ENCODE measurements around the gene RTN4R. TPM values are rescaled to one million over a fixed set of nuclear protein-coding genes. Genes with fewer than 3 reads are reported as not detected.
"Not testable (repeated sequence)": the region's sequence is repeated elsewhere in the genome, so short reads cannot be mapped to it uniquely, and the experiment has no call there.

The RTN4R gene
- polyA plus RNA-seq, 4 donors, result 3.8 to 10.4 (median 7.1) TPM

DNA sequence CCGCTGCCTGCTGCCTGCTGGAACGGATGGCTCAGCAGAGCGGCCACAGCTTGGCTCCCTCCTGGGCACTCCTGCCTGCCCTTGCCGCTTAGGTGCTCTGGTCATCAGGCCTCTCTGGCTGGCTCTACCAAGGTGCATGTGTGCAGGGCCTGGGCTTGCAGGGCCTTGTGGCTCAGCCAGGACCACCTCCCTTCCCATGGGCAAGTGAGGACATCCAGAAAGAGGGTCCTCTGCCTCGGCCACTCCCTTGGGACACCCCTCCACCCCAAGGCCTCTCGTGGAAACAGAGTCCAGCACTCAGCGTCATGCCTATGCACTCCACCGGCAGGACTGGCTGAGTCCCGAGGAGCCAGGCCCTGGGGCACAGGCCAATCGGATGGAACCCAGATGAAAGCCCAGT is 6.3 kb upstream of the RTN4R start:
- not testable (repeated sequence) for DNase-seq (ENCODE audit: low read depth in 4 of 4, low spot score in 2 of 4)

DNA sequence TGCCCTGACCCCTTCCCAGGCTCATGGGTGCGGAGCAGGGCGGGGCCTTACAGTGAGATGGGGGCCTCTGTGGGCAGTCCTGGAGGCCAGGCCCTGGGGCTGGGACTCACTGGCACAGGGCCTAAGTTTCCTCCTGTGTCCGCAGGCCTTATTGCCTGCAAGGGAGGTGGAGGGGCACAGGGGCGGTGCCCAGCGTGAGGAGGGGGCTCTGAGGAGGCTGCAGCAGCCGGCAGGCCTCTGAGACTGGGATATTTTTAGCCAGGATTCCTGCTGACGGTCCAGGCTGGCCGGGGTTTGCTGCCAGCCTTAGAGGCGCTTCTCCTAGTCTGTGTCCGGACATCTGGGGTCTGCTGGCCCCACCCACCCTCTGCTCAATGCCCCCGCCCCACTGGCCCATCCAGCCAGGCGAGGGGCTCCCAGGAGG is 5.7 kb upstream of the RTN4R start:
- no peak for DNase-seq (ENCODE audit: low read depth in 4 of 4, low spot score in 2 of 4)

DNA sequence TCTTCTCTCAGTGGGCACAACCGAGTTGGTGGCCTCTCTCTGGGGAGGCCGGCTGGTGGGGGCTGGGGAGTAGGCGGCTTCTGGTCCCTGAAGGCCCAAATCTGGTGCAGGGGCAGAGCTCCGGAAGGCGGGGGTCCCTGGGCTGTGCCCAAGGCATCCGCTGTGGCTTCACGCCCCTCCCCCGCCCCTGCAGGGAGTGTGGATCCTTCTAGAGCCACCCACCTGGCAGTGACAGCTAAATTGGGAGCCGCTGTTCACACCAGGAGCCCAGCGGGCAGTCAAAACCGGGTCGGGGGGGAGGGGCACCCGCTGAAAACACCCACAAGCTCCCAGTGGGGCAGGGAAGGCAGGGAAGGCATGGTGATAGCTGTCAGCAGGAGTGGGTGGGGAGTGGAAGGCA is 4.6 kb upstream of the RTN4R start:
- no peak for DNase-seq (ENCODE audit: low read depth in 4 of 4, low spot score in 2 of 4)

DNA sequence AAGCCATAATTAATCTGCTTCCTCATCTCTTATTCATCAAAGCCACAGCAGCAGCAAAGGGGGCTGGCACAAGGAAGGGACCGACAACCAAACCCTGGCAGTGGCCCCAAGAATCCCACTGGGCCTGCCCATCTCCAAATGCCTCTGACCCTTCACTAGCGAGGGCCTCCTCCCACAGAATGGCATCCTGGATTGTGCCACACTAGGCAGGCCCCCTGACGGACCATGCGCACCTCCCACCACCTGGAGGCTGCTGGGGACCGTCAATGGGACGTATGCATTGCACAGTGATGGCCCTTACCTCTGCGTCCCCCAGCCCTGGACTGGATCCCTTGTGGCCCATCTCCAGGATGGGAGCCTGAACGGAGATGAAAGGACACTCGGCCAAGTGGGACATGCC is 4.1 kb upstream of the RTN4R start:
- no peak for DNase-seq (ENCODE audit: low read depth in 4 of 4, low spot score in 2 of 4)

DNA sequence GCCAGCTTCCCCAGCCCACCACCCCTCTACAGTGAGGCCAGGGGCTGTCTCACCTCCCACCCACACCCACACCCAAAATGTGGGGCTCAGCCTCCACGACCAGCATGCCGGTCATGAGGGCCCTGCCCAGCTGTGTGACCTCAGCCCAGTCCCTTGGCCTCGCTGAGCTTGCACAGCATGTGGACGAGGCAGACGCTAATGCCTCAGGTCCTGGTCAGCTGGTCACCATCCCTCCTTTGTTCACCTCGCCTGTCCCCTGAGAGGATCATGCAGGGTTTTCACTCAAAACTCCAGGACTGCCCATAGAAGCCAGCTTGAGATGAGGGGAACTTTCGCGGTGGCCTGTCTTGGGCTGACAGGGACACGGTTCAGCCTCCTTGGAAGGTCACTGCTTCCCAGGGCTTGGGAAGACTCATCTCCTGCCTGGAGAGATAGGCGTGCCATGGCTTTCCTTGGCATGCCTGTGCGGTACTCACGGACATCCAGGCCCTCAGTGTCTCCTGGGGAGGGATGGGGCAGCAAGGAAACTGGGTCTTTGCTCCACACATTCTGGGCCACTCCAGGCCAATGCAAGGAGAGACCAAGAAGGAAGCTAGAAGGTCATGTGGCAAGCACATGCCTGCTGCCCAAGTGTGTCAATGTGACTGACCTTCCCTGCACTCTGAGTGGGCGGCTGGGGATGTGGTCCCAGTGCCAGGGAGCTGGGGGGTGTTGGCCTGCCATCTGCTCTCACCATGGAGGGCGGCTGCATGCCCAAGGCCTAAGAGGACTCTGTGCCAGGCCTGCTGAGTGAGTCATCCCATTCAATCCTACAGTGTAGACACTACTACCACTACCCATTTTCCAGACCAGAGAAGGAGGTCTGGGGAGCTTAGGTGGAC is 3.2 kb upstream of the RTN4R start:
- DNase-seq (ENCODE audit: low read depth in 4 of 4, low spot score in 2 of 4), result no peak

DNA sequence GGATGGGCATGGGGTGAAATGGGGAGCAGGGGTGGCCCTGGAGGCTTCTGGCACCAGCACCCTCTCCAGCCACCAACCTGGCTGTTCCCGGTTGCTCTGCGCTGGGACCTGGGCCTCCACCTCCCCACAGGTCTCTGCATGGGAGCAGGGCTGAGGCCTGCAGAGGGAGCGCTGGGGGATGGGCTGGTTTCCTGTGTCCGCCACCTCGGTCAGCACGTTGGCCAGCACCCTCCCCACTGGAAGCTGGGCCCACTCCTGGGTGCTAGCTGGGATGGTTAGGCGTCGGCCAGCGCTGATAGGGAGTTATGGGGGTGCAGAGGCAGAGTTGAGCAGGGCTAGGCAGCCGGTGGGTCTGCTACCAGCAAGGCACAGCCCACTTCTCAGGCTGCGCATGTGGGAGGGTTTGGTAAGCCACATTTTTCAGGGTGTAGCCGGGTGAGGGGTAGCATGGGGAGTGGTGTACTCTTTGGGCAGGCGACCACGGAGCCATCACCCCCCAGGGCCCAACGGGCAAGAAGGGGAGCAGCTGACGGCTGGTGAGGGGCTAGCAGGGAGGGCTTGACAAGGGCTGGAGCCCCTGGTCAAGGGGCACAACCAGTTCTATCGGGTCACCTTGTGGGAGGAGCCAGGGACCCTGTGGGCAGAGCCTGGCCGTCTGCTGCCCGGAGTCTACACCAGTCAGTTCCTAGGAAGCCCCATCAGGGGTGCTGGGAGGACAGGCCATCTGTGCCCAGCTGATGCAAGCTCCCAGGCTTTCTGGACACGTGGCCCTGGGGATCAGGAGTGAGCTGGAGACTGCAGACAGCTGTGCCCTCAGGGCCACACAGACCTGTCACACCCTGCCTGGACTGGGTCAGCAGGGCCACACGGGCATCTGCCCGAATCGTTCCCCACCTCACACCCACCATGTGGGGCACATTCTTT is 2.3 kb upstream of the RTN4R start:
- DNase-seq (ENCODE audit: low read depth in 4 of 4, low spot score in 2 of 4), result not testable (repeated sequence)

DNA sequence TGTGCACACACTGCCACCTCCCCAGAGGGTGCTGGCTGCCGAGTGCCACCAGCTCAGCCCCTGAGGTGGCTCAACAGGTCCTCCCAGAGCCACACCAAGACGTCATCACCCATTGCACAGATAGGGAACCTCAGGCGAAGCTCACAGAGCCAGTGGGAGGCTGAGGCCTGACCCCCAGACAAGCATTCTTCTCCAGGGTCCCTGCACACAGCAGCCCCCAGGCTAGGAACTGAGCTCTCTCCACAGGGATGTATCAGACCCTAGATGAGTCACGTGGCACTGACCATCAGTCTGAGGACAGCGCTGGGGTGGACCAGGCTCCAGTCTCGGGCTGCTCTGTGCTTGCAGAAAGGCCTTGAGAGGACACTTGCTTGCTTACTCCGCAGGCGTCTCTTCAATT is 1.6 kb upstream of the RTN4R start:
- DNase-seq (ENCODE audit: low read depth in 4 of 4, low spot score in 2 of 4), result not testable (repeated sequence)

DNA sequence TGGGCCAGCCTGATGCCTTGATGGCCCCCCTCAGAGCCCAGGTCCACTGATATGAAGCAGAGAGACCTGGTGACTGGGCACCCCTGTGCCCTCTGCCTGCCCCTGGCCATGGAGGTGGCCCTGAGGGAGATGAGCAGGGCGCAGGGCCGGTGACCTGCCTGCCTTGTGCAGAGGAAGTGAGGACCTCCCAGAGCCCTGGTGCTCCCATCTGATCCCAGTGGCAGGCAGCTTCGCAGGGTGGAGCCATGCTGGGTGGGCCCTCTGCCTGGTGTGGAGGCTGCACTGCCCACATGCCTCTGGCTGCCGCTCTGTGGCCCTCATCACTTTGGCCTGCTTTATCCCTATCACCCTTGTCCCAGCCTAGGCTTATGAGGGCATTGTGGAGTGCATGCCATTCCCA is 1.1 kb upstream of the RTN4R start:
- DNase-seq (ENCODE audit: low read depth in 4 of 4, low spot score in 2 of 4), result not testable (repeated sequence)

DNA sequence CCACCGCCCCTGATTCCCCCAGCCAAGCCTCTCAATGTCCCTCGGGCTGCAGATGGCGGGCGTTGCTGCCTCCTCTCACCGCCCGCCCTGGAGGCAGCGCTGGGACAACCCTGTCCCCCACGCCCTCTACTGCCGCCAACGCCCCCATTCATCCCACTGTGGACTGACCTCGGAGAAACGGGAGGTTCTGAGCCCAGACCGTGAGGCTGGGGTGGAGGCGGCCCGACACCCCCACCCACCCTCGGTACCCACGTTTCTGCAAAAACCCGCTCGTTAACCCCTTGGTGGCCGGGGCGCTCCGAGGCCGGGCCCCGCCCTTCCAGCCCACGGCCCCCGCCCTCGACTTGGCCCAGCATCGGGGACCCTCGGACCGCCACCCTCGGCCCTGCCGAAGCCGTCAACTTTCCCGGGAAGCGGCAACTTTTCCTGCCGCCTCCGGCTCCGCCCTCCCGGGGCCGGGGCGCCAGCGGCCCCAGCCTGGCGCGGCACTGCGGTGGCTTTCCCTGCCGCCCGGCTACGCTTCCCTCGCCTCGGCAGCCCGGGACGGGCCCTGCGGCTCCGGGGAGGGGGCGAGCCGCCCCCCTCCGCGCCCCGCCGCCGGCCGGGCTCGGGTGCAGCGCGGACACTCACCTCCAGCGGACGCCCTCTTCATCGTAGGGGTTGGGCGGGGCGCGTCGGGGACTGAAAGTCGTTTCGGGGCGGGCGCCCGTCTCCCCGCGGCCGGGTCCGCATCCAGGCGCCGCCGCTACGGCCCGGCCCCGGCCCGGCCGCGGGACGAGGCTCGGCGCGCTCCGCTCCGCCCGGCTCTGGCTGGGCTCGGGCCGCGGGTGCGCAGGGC is 458 bp downstream of the RTN4R start:
- no peak for DNase-seq (ENCODE audit: low read depth in 4 of 4, low spot score in 2 of 4)

DNA sequence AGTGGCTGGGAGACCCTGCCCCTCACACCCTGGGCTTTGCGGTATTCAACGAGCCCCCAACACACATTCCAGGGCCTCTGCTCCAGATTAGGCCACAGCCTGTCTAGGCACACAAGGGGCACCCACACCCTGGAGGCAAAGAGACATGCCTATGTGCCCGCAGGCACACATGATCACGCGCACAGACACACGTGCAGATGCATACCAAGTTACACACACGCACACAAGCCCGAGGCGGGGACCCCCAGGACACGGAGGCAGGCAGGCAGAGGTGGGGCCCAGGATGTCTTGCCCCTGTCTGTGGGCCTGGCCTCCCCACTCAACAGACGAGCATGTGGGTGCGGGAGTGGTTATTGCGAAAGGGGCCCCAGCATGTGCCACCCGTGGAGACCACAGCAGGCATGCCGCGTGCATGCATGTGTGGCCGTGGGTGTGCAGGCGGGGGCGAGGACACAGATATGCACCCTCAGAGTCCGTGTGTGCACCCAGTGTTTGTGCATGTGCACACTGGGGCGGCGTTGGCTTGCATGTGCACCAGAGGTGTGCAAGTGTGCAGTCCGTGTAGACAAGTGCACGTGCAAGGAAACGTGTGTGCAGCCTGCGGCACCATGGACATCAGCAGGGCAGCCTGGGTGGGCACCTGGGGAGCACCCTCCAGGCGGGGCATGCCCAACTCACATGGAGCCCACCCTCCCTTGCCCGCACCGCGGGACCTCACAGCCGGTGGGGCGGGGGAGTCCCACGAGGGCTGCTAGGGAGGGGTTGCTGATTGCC is 1.3 kb downstream of the RTN4R start:
- not testable (repeated sequence) for DNase-seq (ENCODE audit: low read depth in 4 of 4, low spot score in 2 of 4)

DNA sequence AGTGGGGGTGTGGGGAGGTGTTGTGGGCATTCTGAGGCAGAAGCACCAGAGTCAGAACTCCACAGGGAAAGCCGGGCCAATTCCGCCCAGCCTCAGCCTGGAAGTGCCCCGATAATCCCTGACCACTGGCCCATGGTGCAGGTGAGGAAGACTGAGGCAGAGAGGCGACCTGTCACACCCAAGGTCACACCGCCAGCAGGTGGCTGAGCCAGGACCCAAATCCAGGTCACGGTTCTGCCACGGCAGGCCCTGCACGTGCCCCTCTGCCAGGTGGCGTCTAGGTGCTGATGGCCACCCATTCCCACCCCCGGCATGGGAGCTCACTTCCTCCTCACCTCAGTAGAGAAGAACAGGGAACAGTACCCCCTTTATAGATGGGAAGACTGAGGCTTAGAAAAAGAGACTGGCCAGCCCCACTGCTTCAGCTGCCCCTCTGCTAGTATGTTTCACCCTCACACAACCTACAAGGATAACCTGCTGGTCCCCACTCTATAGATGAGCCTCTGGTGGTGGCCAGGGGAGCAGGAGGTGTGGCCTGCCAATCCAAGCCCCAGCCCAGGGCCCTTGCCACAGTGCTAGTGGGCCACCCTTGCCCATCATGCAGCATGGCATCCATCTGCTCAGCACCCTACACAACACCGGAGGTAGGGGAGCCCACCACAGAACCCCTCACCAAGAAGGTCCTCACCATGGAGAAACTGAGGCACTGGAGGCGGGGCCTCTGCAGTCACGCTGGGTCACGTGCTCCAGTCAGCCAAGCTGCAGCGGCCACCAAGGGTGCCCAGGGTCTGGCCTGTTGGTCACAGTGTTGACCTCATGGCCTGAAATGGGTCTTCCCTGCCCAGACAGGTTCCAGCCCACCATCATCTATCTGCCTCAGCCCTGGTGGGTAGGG is 2.1 kb downstream of the RTN4R start:
- not testable (repeated sequence) for DNase-seq (ENCODE audit: low read depth in 4 of 4, low spot score in 2 of 4)

DNA sequence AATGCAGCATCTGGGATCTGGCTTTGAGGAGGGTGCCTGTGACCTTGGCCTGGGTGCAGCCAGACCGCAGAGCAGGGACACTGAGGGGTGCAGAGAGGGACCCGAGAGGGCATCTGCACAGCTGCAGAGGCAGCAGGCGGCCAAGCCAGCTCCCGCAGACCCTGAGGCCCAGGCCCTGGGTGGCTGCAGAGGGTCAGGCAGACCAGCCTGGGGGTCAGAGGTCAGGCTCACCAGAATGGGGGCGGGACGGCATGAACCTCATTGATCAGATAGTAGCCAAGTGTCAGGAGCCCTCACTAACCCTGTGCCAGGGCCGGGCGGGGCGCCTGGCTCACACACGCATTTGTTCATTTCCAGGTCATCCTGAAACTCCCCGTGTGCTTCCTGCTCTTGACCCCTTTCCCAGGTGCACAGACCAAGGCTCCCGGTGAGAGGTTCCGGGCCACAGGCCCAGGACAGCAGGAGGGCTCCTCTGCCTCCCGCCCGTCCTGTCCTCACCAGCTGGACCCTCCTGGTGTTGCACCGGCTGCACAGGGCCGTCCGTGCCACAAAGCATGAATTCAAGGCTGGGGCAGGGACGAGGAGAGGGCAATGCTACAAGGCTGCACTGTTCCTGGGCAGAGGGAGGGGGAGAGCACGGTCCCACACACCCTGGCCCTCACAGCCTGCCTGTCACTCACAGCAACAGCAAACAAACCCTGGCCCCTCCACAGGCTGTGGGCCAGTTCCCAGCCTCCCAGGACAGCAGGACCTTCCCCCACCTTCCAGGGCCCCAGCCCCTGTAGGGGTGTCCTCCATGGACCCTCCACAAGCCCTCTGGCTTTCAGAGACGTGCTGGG is 3.3 kb downstream of the RTN4R start:
- DNase-seq (ENCODE audit: low read depth in 4 of 4, low spot score in 2 of 4), result no peak

DNA sequence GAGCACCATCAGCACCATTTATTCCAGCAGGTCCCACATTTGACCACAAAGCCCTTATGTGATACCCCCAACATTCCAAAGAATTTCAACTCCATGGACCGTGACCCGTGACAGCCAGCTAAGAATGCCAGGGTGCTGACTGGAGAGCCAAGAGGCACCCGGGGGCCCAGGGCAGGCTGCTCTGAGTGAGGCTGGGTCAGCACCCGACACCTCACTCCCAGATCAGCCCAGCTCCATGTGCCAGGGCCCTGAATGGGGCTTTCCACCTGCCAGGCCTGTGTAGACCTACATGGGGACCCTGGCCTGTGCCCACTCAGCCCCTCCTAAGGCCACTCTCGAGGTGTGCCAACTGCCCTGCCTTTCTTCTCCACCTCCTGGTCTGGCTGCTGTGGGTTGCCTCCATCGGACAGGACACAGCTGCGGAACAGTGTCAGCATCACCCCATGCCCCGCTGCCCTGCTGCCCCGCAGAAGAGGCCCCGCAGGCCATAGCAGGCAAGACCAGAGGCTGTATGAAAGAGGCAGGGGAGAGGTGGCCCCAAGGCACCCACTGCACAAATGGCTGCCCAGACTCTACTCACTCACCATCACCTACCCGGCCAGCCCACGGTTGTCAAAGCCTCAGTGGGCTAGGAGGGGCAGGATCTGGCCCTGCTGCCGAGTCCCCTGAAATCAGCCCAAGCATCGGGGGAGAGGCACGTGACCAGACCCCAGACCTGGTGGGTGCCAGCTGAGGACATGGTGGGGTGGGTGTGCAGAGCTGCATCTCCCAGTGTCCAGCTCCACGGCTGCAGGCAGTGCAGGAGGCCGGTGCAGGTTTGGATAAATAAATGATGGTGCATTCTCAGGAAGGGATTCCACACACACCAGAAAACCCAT is 4.5 kb downstream of the RTN4R start:
- DNase-seq (ENCODE audit: low read depth in 4 of 4, low spot score in 2 of 4), result not testable (repeated sequence)

DNA sequence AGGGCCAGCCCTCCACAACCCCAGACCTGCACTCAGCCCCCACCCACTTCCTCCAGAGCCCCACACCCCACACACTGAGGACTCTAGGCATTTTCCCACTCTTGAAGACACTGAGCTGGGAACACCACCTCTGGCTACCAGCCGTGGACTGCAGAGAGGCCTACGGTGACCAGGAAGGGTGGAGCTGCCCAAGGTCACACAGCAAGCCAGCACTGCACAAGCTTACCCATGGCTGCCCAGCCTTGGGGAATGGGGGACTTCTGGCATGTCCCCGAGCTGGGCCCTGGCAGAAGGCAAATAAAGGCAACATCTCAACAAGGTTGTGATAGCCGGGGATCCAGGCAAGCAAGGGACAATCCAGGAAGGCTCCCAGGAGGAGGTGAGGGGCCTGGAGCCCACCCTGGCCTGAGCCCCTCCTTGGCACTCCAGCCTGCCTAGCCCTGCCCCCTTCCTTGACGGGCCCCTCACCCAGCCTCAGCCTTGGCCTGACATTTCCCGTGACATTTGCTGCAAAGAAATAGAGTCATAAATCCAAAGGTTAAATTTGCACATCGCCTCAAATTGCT is 5.5 kb downstream of the RTN4R start:
- DNase-seq (ENCODE audit: low read depth in 4 of 4, low spot score in 2 of 4), result no peak

DNA sequence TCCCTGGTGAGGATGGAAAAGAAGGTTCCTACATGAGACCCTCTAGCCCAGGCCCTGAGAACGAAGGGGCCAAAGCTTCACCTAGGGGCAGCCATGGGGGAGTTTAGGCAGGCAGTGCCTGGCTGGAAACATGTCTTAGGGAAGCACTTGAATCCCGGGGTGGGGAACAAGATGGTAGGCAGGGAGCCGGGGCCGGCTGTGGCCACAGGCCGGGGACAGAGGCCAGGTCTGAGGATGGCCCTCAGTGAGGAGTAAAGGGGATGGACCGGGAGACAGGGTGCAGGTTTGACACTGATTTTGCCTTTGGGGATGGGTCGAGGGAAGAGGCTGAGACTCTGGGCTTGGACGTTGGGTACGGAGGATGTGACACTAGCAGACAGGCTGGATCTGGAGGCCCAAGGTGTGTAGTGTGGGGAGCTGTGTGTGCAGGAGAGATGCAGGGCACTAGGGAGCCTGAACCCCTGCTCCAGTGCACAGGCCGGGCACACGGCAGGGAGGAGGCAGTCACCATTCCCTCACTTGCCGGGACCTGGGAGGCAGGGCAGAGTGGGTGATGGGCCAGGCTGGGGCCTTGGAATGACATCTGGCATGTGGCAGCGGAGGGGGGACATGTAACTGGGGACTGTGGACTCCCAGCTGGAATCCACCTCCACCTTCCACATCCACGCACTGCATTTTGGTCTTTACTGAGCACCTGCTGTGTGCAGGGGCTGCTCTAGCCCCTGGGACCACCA is 6.1 kb downstream of the RTN4R start:
- no peak for DNase-seq (ENCODE audit: low read depth in 4 of 4, low spot score in 2 of 4)
